A549 (cell line): ENCODE measurements around the gene DBT.

Experiments used
- BHLHE40 ChIP-seq: IDR thresholded peaks from 2 replicates; pipeline ENCODE4 v1.6.1; 2012; ENCODE audit warnings: low read depth, low read length, inconsistent platforms
- CTCF ChIP-seq: fragments of >200 bp; sonication (Bioruptor Twin); formaldehyde crosslinking; IDR thresholded peaks from 3 replicates; pipeline ENCODE4 v1.5.1; 2016
- EP300 ChIP-seq, 2 experiments: fragments of >200 bp; sonication (Bioruptor Twin); formaldehyde crosslinking; IDR thresholded peaks; 2 replicates in 1 of 2; 3 replicates in 1 of 2; pipeline ENCODE4 v1.6.1; 2016 to 2017
- NPAS2 ChIP-seq: fragments of 250-450 bp; sonication (Bioruptor Pico); IDR thresholded peaks from 2 replicates; pipeline ENCODE4 v1.8.0; 2022; ENCODE audit warnings: mild to moderate bottlenecking, moderate library complexity, borderline replicate concordance
- POLR2A ChIP-seq: IDR thresholded peaks from 2 replicates; pipeline ENCODE4 v1.6.1; 2012; ENCODE audit warnings: mild to moderate bottlenecking, low read length

GRCh38 chr1:100219457-100219856, 30.2 kb downstream of the DBT start:
- TF ChIP-seq POLR2A (no peak), CTCF (no peak), BHLHE40 (no peak), EP300 (IDR thresholded peaks at IDR 0.05) (no peak), NPAS2 (CRISPR knock-in tag) (no peak)
